Measurements from ENCODE around the gene EPRS1. TPM values are rescaled to one million over a fixed set of nuclear protein-coding genes. Genes with fewer than 3 reads are reported as not detected.

The EPRS1 gene
- polyA plus RNA-seq, 1 of the 3 experiments (the other 2 are of a cell fraction): 23.4 TPM

DNA sequence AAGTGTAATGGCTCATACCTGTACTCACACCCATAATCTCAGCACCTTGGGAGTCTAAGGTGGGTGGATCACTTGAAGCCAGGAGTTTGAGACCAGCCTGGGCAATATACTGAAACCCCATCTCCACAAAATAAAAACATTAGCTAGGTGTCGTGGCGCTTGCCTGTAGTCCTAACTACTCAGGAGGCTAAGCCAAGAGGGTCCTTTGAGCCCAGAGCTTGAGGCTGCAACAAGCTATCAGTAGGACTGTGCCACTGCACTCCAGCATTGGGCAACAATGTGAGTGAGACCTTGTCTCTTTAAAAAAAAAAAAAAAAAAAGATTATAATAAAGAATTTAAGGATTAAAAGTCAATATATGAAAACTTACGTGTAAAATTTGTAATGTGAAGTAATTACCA lies 31.6 kb upstream of the EPRS1 start:
- TF ChIP-seq EP300 (IDR thresholded peaks at IDR 0.05; ENCODE audit: borderline replicate concordance in 1 of 2, low read depth in 1 of 2, low read length in 1 of 2) (no peak), FOXM1 (IDR thresholded peaks at IDR 0.05; ENCODE audit: low read depth) (no peak), MXI1 (IDR thresholded peaks at IDR 0.05; ENCODE audit: low read depth, low read length) (no peak), JUND (IDR thresholded peaks at IDR 0.05) (no peak), RAD21 (IDR thresholded peaks at IDR 0.05; ENCODE audit: low read length) (no peak), RXRA (IDR thresholded peaks at IDR 0.05; ENCODE audit: borderline replicate concordance, low read depth) (no peak), TAF1 (IDR thresholded peaks at IDR 0.05; ENCODE audit: borderline replicate concordance, low read depth, low read length) (no peak), SIN3A (IDR thresholded peaks at IDR 0.05; ENCODE audit: borderline replicate concordance, low read depth, low read length) (no peak), RCOR1 (IDR thresholded peaks at IDR 0.05; ENCODE audit: low read length) (no peak), FOXJ3 (CRISPR knock-in tag; IDR thresholded peaks at IDR 0.05) (no peak), CHD2 (IDR thresholded peaks at IDR 0.05; ENCODE audit: low read length, partially characterized antibody) (no peak), EZH2phosphoT487 (IDR thresholded peaks at IDR 0.05; ENCODE audit: borderline replicate concordance, low read depth) (no peak), GABPA (IDR thresholded peaks at IDR 0.05; ENCODE audit: low read depth) (no peak), YY1 (IDR thresholded peaks at IDR 0.05; ENCODE audit: low read depth) (no peak), NFIC (IDR thresholded peaks at IDR 0.05; ENCODE audit: borderline replicate concordance) (no peak)
- TF ChIP-seq, protein P1, sequence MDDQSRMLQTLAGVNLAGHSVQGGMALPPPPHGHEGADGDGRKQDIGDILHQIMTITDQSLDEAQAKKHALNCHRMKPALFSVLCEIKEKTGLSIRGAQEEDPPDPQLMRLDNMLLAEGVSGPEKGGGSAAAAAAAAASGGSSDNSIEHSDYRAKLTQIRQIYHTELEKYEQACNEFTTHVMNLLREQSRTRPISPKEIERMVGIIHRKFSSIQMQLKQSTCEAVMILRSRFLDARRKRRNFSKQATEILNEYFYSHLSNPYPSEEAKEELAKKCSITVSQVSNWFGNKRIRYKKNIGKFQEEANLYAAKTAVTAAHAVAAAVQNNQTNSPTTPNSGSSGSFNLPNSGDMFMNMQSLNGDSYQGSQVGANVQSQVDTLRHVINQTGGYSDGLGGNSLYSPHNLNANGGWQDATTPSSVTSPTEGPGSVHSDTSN (IDR thresholded peaks at IDR 0.05): no peak
- TF ChIP-seq, protein P2, sequence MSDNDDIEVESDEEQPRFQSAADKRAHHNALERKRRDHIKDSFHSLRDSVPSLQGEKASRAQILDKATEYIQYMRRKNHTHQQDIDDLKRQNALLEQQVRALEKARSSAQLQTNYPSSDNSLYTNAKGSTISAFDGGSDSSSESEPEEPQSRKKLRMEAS (IDR thresholded peaks at IDR 0.05; ENCODE audit: low read depth): no peak
- TF ChIP-seq, protein P3, sequence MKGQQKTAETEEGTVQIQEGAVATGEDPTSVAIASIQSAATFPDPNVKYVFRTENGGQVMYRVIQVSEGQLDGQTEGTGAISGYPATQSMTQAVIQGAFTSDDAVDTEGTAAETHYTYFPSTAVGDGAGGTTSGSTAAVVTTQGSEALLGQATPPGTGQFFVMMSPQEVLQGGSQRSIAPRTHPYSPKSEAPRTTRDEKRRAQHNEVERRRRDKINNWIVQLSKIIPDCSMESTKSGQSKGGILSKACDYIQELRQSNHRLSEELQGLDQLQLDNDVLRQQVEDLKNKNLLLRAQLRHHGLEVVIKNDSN (IDR thresholded peaks at IDR 0.05; ENCODE audit: borderline replicate concordance, low read depth): no peak
- TF ChIP-seq, protein P4, sequence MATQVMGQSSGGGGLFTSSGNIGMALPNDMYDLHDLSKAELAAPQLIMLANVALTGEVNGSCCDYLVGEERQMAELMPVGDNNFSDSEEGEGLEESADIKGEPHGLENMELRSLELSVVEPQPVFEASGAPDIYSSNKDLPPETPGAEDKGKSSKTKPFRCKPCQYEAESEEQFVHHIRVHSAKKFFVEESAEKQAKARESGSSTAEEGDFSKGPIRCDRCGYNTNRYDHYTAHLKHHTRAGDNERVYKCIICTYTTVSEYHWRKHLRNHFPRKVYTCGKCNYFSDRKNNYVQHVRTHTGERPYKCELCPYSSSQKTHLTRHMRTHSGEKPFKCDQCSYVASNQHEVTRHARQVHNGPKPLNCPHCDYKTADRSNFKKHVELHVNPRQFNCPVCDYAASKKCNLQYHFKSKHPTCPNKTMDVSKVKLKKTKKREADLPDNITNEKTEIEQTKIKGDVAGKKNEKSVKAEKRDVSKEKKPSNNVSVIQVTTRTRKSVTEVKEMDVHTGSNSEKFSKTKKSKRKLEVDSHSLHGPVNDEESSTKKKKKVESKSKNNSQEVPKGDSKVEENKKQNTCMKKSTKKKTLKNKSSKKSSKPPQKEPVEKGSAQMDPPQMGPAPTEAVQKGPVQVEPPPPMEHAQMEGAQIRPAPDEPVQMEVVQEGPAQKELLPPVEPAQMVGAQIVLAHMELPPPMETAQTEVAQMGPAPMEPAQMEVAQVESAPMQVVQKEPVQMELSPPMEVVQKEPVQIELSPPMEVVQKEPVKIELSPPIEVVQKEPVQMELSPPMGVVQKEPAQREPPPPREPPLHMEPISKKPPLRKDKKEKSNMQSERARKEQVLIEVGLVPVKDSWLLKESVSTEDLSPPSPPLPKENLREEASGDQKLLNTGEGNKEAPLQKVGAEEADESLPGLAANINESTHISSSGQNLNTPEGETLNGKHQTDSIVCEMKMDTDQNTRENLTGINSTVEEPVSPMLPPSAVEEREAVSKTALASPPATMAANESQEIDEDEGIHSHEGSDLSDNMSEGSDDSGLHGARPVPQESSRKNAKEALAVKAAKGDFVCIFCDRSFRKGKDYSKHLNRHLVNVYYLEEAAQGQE (IDR thresholded peaks at IDR 0.05; ENCODE audit: low read depth, low read length): no peak
- TF ChIP-seq, protein P5, sequence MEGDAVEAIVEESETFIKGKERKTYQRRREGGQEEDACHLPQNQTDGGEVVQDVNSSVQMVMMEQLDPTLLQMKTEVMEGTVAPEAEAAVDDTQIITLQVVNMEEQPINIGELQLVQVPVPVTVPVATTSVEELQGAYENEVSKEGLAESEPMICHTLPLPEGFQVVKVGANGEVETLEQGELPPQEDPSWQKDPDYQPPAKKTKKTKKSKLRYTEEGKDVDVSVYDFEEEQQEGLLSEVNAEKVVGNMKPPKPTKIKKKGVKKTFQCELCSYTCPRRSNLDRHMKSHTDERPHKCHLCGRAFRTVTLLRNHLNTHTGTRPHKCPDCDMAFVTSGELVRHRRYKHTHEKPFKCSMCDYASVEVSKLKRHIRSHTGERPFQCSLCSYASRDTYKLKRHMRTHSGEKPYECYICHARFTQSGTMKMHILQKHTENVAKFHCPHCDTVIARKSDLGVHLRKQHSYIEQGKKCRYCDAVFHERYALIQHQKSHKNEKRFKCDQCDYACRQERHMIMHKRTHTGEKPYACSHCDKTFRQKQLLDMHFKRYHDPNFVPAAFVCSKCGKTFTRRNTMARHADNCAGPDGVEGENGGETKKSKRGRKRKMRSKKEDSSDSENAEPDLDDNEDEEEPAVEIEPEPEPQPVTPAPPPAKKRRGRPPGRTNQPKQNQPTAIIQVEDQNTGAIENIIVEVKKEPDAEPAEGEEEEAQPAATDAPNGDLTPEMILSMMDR (IDR thresholded peaks at IDR 0.05): no peak
- H3K4me2 ChIP-seq: no peak overlapping the region
- no peak overlapping the region for H3K4me3 ChIP-seq (ENCODE audit: low read depth in 2 of 2, low read length in 1 of 2)
- ChIA-PET CTCF (no interaction called here), POLR2A (no interaction called here)
- H3F3A ChIP-seq (replicated peaks; ENCODE audit: insufficient read depth): peaks cover 21% of the 10 kb centered on the region
- peaks cover 6 to 8% of the 10 kb centered on the region in 2 experiments for H3K36me3 ChIP-seq (replicated peaks in 1 of 2; ENCODE audit: control insufficient read depth in 1 of 2, insufficient read depth in 2 of 2, low read length in 1 of 2)
- H3K9me3 ChIP-seq: no peaks in the 10 kb centered on the region
- peak overlapping the region in 1 of 2 experiments; percentile 80; a peak in 2 of 4 replicates for H3K27ac ChIP-seq (ENCODE audit: low read depth in 2 of 2, low read length in 1 of 2)
- no peak overlapping the region for H2AFZ ChIP-seq (ENCODE audit: low read depth)
- H3K4me1 ChIP-seq (ENCODE audit: control insufficient read depth in 1 of 2, insufficient read depth in 2 of 2, low read depth in 1 of 2, low read length in 1 of 2): no peaks in the 10 kb centered on the region; a peak in 1 of 4 replicates
- H3K27me3 ChIP-seq (ENCODE audit: insufficient read depth): no peaks in the 10 kb centered on the region
- 100% methylated on average over 3 of the region's 3 CpGs for WGBS (ENCODE audit: low lambda C conversion rate)
- no peak overlapping the region for H3K9ac ChIP-seq
- DNase-seq: no peak
- H3K79me2 ChIP-seq (ENCODE audit: insufficient read depth): peaks cover 13% of the 10 kb centered on the region; the same call in 1 of the 2 replicates
- no peaks in the 10 kb centered on the region for H4K20me1 ChIP-seq (ENCODE audit: insufficient read depth)
- H3K9me2 ChIP-seq: no peaks in the 10 kb centered on the region

All from SK-N-SH (cell line).